GM21576 (cell line): ENCODE data around the gene XRN1.
"Not testable (repeated sequence)": the region's sequence is repeated elsewhere in the genome, so short reads cannot be mapped to it uniquely, and the experiment has no call there.

Experiments
- ATAC-seq: cut with Tn5 transposase; IDR thresholded peaks from one replicate; pipeline ENCODE4 v1.9.1; 2021; ENCODE audit warnings: mild to moderate bottlenecking, moderate library complexity; ENCODE audit not compliant: unreplicated experiment

The XRN1 gene, protein sequence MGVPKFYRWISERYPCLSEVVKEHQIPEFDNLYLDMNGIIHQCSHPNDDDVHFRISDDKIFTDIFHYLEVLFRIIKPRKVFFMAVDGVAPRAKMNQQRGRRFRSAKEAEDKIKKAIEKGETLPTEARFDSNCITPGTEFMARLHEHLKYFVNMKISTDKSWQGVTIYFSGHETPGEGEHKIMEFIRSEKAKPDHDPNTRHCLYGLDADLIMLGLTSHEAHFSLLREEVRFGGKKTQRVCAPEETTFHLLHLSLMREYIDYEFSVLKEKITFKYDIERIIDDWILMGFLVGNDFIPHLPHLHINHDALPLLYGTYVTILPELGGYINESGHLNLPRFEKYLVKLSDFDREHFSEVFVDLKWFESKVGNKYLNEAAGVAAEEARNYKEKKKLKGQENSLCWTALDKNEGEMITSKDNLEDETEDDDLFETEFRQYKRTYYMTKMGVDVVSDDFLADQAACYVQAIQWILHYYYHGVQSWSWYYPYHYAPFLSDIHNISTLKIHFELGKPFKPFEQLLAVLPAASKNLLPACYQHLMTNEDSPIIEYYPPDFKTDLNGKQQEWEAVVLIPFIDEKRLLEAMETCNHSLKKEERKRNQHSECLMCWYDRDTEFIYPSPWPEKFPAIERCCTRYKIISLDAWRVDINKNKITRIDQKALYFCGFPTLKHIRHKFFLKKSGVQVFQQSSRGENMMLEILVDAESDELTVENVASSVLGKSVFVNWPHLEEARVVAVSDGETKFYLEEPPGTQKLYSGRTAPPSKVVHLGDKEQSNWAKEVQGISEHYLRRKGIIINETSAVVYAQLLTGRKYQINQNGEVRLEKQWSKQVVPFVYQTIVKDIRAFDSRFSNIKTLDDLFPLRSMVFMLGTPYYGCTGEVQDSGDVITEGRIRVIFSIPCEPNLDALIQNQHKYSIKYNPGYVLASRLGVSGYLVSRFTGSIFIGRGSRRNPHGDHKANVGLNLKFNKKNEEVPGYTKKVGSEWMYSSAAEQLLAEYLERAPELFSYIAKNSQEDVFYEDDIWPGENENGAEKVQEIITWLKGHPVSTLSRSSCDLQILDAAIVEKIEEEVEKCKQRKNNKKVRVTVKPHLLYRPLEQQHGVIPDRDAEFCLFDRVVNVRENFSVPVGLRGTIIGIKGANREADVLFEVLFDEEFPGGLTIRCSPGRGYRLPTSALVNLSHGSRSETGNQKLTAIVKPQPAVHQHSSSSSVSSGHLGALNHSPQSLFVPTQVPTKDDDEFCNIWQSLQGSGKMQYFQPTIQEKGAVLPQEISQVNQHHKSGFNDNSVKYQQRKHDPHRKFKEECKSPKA (N-terminal part only)

DNA sequence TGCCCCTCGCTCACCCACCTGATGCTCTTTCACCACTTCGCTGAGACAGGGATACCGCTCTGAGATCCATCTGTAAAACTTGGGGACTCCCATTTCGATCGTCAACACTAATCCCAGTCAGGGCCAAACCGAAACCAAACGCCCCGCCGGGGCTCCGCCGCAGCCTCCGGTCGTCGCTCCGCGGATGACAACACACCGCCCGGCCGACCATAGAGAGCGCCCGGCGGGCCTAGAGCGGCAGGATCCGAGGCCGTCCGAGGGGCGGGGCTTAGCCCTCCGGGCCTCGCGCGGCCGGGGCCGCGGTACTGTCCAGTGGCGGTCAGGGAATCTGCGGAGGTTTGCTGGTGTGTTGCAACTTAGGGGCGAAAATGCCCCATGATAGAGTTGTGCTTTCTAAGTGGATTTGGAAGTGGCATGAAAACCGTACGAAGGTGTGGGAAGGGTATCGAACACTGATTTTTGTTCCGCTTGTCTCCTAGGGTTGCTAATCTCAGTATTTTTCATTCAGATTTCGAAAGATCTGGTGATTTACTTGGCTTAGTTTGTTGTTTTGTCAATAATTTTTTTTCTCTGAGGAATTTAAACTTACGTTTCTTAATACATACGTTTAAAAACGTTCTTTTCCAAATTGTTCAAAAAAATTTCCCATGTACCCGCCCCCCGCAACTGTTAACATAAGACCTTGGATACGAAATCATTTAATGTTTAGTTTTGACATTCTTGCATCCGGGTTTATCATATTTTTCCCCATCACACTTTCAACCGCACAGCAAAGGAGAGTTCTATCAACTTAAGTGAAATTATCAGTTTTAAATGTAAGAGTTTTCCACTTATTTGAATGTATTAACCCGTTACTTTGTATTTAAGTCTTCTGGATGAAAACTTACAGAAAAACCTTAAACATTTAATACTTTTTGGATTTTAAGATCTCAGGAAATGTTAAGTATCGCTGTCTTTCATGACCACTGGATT lies at the start of gene XRN1:
Gene XRN1 (minus strand): TSS at position 186 of the 972 bp plus-strand sequence. CDS start 93 bp downstream, at position 93.
- peak; percentile 80 for ATAC-seq

DNA sequence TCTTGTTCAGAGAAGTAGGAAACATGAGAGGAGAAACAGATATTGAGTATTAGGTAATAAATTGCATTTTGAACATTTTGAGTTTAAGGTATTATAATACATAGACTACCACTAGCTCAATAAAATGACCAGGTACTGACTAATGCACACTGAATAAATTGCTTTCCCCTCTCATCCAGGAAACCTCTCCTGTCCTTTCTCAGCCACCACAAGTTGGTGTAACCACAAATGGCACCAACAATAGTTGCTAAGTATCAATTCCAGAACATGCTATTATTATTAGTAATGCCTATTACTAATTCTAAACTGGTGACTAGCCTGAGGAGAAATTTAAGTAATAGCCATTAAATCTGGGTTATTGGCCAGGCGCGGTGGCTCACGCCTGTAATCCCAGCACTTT lies 47.3 kb upstream of the XRN1 start:
- ATAC-seq, result no peak

DNA sequence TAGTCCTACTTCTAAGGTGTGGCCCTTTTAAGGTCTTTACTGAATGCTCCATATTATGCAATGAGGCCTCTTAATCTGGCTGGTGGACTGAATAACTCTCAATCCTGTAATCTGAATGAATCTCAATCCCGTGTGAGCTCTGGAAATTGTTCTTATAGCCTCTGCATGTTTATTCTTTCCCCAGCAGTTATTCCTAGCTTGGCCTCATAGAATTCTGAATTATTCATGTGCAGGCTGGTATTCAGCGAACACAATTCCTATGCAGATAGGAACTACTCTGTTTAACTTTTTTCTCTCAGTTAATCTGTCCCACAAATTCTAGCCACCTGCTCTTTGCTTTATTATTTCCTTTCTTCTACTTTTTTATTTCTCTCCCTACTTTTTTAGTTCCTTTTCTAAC lies 44.3 kb upstream of the XRN1 start:
- no peak for ATAC-seq

DNA sequence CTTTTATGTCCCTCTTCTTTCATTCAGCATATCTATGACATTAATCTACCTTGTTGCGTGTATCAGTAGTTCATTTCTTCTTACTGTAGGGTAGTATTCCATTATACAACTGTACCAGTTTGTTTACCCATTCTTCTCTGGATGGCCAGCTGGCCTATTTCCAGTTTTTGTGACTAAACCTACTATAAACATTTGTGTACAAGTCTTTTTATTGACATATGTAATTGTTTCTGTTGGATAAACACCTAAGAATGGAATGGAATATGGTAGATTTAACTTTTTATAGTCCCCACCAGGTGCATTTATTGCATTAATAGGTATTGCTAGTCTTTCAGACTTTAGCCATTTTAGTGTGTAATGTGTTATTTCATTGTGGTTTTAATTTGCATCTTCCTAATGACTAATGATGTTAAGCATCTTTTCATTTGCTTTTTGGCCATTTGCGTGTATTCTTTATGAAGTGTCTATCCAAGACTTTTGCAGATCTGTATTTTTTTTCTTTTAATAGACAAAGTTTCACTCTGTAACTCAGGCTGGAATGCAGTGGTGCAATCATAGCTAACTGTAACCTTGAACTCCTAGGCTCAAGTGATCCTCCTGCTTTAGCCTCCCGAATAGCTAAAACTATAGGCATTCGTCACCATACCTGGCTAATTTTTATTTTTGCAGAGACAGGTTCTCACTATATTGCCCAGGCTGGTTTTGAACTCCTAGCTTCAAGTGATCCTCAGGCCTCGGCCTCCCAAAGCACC lies 41.9 kb upstream of the XRN1 start:
- ATAC-seq, result no peak

DNA sequence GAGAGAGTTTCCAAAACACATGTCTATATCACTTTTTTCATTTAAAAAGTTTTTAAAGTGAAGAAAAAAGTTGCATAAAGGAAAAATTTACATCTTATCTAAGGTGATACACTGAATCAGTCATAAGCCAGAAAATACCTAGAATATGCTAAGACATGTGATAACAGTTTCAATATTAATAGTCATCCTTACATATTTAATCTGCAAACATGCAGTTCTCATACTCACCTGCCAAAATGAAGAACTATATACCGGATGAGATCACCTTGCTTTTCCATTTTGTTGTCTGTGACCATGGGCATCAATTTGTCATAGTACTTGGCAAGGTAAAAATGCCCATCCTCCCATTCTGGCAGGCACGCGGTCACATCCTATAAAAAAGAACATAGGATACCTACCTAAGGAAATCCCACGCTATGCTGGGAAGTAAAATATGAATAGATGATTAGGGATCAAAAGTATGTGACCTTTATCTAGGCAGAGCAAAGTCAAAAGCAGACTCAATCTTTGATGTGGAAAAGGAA lies 37.1 kb upstream of the XRN1 start:
- no peak for ATAC-seq

DNA sequence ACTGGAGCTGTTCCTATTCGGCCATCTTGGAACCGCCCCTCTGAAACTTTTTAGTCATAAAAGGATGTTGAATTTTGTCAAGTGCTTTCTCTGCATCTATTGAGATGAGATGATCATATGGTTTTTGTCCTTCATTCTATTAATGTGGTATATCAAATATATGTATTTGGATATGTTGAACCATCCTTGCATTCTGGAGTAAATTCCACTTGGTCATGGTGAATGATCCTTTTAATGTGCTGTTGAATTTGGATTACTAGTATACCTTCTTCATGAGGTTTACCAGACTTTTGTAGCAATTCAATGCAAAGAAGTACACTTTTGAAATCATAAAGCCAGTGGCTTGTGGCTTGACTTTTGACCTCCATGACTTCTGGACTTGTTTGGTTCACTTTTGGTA lies 33.4 kb upstream of the XRN1 start:
- no peak for ATAC-seq

DNA sequence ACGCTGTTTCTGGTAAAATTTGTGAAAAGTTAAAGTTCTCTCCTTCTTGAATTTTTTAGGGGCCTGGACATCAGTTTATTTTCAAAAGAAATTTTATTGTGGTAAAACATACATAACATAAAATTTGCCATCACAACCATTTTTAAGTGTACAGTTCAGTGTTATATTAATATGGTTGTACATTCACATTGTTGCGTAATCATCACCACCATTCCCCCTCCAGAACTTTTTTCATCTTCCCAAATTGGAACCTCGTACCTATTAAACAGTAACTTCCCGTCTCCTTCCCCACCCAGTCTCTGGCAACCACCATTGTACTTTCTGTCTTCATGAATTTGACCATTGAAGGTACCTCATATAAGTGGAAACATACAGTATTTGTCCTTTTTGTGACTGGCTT lies 23.0 kb upstream of the XRN1 start:
- no peak for ATAC-seq

DNA sequence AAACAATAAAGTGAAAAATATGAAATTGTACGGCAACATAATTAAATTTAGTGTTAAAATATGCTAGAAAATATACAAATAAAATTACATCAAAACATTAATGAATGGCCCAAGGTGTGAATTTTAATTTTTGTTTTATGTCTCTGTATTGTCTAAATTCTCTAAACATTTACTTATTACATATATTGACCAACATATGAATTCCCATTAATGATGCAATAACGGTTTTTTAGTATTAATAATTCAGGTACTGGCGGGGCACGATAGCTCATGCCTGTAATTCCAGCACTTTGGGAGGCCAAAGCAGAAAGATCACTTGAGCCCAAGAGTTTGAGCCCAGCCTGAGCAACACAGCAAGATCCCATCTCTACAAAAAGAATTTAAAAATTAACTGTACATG lies 20.6 kb upstream of the XRN1 start:
- ATAC-seq, result no peak

DNA sequence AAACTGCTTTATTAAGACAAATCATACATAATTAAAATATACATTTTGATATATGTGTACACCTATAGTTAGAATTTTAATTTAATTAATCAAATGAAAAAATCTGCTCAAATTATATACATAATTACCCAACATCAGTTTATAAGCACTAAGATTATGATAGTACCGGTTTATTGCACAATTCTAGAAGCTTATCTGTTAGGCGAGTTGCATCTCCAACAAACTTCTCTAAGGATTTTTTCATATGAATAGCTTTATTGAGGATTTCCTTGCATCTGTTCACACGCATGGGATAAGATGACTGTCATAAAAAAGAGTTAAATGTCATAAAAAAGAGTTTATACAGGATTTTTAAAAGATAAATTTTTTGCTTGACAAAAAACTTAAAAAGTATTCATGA lies 19.9 kb upstream of the XRN1 start:
- ATAC-seq, result no peak

DNA sequence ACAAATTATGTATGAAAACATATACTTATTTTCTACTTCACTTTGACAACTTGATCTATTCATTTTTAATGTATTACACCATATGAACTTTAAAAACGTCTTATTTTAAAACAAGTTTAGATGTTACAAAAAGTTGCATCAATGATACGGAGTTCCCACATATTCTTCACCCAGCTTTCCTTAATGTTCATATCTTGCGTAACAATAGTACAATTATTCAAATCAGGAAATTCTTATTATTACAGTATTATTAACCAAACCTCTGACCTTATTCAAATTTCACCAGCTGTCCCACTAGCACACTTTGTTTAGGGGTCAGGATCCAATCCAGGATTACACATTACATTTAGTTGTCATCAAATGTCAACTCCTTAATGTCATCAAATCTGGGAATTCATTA lies 12.9 kb upstream of the XRN1 start:
- no peak for ATAC-seq

DNA sequence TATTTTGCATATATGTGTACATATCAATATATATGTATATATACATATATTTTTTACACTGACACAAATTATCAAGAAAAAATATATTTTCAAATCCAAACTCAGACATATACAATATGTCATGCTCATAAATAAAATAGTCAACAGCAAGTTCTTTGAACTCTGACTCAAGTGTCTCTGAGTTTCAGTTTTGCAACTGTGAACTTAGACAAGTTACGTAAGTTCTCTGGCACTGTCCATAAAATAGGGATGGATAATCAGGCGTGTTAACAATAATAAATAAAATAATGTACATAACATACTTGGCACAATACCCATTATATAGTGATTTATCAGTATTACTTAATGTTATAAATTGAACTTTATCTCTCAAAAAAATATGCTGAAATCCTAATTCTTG lies 12.1 kb upstream of the XRN1 start:
- no peak for ATAC-seq

DNA sequence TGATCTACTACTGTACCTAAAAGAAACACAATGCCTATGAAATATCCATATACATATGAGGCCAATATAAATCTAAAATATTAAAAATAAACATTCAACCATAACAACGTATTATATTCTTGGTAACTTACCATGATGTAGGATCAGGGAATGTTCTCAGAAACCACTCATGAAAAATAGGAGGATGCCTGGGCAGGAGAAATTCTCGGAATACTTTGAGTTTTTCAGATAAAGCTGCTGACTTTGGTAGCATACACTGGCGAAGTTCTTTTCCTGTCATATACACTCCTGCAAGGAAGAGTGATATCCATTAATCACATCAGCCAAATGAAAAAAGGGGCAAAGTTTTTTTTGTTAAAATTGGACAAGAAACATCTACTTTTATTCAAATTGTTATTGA lies 11.3 kb upstream of the XRN1 start:
- no peak for ATAC-seq

DNA sequence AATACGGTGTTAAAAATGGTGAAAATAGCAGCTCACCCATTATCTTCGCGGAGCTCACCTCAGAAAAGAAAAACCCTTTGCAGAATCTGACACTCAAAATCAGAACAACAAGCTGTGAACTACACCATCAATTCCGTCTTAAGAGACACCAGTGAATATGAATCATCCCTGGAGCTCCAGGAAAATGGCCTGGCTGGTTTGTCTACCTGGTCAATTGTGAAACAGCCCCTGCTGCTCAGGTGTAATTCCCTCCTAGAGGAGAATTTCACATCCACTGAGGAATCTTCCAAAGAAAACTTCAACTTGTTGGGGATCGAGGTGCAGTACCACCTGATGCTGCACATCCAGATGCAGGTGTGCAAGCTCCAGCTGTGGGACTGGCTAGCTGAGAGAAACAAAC lies 3.0 kb upstream of the XRN1 start:
- no peak for ATAC-seq

DNA sequence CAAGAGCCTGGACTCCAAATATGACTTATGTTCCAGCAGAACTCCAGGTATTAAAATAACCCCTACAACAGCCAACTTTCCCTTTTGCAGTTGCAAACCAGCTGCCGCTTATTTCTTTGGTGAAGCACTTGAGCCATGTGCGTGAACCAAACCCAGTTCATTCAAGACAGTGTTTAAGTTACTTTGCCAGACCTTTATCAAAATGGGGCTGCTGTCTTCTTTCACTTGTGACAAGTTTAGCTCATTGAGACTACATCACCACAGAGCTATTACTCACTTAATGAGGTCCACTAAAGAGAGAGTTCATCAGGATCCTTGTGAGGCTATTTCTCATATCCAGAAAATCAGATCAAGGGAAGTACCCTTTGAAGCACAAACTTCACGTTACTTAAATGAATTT lies 2.4 kb upstream of the XRN1 start:
- ATAC-seq, result no peak

DNA sequence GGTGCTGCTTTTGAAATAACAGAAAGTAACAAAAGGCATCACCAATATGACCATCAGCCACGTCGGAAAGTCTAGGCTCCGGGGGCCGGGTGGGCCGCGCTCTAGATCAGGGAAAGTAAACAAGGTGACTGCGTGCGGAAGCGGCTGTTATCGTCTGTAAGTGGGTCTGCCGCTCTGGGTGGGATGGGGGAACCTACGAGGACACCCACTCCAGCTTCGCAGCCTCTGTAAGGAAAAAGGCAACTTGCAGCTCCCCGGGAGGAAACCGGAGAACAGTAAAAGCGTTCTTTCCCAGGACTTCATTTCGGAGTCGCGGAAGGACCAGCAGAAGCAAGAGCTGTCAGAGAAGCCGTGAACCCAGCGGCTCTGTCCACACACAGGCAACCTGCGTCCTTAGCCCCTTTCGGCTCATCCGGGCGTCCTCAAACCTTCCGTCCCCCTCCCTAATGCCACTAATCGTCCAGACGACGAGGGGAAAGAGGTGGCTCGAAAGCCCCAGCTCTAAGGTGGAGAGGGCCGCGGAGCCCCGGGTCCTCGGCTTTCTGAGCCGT lies 461 bp downstream of the XRN1 start:
- peak; percentile 33 for ATAC-seq

DNA sequence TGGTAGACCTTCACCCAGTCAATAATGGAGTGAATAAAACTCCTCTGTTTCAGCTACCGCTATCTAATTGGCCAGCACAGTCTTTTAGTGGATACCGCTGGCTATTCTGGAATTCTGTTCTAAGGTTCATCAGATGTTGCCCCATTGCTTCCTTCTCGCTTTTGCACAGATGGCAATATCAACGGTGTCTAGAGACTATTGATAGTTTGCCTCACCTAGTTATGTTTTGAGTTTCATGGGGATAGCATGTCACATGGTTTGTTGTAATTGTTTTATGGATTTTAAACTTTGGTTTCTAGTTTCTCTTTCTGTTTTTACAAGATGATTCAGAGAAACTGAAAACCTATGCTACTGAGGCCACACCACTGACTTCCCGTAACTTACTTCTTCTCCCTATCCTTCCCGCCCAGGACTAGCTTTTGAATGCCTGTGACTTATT lies 2.0 kb downstream of the XRN1 start:
- peak; percentile 56 for ATAC-seq

DNA sequence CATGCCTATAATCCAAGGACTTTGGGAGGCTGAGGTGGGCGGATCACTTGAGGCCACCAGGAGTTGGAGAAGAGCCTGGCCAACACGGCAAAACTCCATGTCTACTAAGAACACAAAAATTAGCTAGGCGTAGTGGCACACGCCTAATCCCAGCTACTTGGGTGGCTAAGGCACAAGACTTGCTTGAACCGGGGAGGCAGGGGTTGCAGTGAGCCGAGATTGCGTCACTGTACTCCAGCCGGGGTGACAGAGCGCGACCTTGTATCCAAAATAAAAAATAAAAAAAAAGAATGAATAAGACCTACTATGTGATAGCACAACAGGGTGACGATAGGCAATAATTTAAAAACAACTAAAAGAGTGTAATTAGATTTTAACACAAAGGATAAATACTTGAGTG lies 3.5 kb downstream of the XRN1 start:
- ATAC-seq, result no peak

DNA sequence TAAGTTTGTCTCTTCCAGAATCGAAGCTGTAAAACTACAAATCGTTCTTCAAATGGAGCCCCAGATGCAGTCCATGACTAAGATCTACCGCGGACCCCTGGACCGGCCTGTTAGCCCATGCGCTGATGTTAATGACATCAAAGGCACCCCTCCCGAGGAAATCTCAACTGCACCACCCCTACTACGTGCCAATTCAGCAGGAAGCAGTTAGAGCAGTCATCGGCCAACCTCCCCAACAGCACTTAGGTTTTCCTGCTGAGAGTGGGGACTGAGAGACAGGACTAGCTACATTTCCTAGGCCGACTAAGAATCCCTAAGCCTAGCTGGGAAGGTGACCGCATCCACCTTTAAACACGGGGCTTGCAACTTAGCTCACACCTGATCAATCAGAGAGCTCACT lies 4.8 kb downstream of the XRN1 start:
- not testable (repeated sequence) for ATAC-seq
